Skeletal muscle satellite cell (primary cell): Measurements from ENCODE around the gene PPIC.

Experiments used
- H3K27me3 ChIP-seq: 2 replicates; pipeline ENCODE4 v1.7.0; 2013; ENCODE audit warnings: low read length; ENCODE audit not compliant: control insufficient read depth, insufficient read depth
- H3K36me3 ChIP-seq: 2 replicates; pipeline ENCODE4 v1.7.0; 2013; ENCODE audit warnings: mild to moderate bottlenecking, control low read depth, low read length; ENCODE audit not compliant: insufficient read depth
- H3K4me1 ChIP-seq: 2 replicates; pipeline ENCODE4 v1.7.0; 2013; ENCODE audit warnings: low read length; ENCODE audit not compliant: control insufficient read depth, insufficient read depth
- H3K4me2 ChIP-seq: 2 replicates; pipeline ENCODE4 v1.7.0; 2013; ENCODE audit warnings: mild to moderate bottlenecking, low read length
- H3K4me3 ChIP-seq: 2 replicates; pipeline ENCODE4 v1.7.0; 2013; ENCODE audit warnings: low read length
- H3K9ac ChIP-seq: 2 replicates; pipeline ENCODE4 v1.7.0; 2013; ENCODE audit warnings: mild to moderate bottlenecking, low read depth, low read length, moderate library complexity
- H3K9me3 ChIP-seq: replicated peaks from 2 replicates; pipeline ENCODE4 v1.7.0; 2013; ENCODE audit warnings: mild to moderate bottlenecking, control low read depth, low read length

PPIC gene

GRCh38 chr5:123046222-123046621, 9.7 kb upstream of the PPIC start:
- Histone ChIP-seq H3K4me3 (no peak overlapping the region), H3K4me2 (no peak overlapping the region), H3K4me1 (no peaks in the 10 kb centered on the region), H3K27me3 (no peaks in the 10 kb centered on the region), H3K9ac (no peak overlapping the region), H3K9me3 (no peaks in the 10 kb centered on the region), H3K36me3 (no peaks in the 10 kb centered on the region)

DNA sequence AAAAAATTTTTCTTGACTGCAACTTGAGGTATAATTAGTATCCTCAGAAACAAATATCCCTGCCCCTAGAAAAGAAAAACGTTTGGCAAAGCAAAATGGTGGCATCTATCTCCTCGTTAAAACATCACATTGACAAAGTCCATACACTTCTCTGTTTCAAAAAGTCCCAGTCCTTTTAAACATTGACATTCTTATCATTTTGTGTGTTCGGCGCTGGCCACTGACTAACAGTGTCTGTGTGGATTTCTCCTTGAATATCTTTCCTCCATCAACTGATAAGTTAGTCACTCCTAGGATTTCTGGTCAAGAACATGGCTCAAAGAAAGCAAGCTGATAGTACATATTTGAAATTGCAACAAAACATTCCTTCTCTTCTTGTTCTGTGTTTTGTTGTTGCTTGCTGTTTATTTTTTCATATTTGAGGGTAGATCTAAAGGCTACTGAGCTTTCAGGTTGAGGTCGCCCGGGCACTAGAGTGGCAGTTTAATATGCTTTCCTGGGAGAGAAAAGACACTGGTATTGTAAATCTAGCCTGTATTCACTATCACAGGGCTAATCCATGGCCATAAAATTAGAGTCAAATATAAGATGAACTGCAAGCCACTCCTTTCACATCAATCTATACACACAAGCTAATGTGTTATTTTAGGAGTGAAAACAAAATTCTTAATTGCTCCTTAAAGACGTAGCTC, 8.5 kb upstream of the PPIC start:
- Histone ChIP-seq H3K4me2 (no peak overlapping the region), H3K4me1 (no peaks in the 10 kb centered on the region), H3K27me3 (no peaks in the 10 kb centered on the region), H3K9me3 (no peaks in the 10 kb centered on the region), H3K36me3 (no peaks in the 10 kb centered on the region), H3K9ac (no peak overlapping the region), H3K4me3 (no peak overlapping the region)

GRCh38 chr5:123039673-123040072, 3.1 kb upstream of the PPIC start:
- H3K4me2 ChIP-seq: no peak overlapping the region
- no peaks in the 10 kb centered on the region for H3K9me3 ChIP-seq
- no peaks in the 10 kb centered on the region for H3K27me3 ChIP-seq
- H3K9ac ChIP-seq: no peak overlapping the region
- H3K36me3 ChIP-seq: no peaks in the 10 kb centered on the region
- H3K4me3 ChIP-seq: no peak overlapping the region
- no peaks in the 10 kb centered on the region for H3K4me1 ChIP-seq

- no peaks in the 10 kb centered on the region for H3K4me1 ChIP-seq
- H3K4me2 ChIP-seq: peak overlapping the region; percentile 86
- no peaks in the 10 kb centered on the region for H3K9me3 ChIP-seq
- H3K27me3 ChIP-seq: no peaks in the 10 kb centered on the region
- H3K4me3 ChIP-seq: peak overlapping the region; percentile 96
- H3K36me3 ChIP-seq: no peaks in the 10 kb centered on the region
- peak overlapping the region; percentile 82 for H3K9ac ChIP-seq
Observed at GRCh38 chr5:123037104-123037418, 536 bp upstream of the PPIC start.

GRCh38 chr5:123035918-123036390, 571 bp downstream of the PPIC start:
- H3K27me3 ChIP-seq: no peaks in the 10 kb centered on the region
- H3K9me3 ChIP-seq: no peaks in the 10 kb centered on the region
- peak overlapping the region; percentile 82 for H3K9ac ChIP-seq
- peak overlapping the region; percentile 86 for H3K4me2 ChIP-seq
- H3K36me3 ChIP-seq: no peaks in the 10 kb centered on the region
- no peaks in the 10 kb centered on the region for H3K4me1 ChIP-seq
- H3K4me3 ChIP-seq: peak overlapping the region; percentile 96

GRCh38 chr5:123035360-123035917, 1.1 kb downstream of the PPIC start:
- Histone ChIP-seq H3K27me3 (no peaks in the 10 kb centered on the region), H3K36me3 (no peaks in the 10 kb centered on the region), H3K9ac (peak overlapping the region; percentile 82), H3K4me3 (peak overlapping the region; percentile 96), H3K4me2 (peak overlapping the region; percentile 86), H3K4me1 (no peaks in the 10 kb centered on the region), H3K9me3 (no peaks in the 10 kb centered on the region)

DNA sequence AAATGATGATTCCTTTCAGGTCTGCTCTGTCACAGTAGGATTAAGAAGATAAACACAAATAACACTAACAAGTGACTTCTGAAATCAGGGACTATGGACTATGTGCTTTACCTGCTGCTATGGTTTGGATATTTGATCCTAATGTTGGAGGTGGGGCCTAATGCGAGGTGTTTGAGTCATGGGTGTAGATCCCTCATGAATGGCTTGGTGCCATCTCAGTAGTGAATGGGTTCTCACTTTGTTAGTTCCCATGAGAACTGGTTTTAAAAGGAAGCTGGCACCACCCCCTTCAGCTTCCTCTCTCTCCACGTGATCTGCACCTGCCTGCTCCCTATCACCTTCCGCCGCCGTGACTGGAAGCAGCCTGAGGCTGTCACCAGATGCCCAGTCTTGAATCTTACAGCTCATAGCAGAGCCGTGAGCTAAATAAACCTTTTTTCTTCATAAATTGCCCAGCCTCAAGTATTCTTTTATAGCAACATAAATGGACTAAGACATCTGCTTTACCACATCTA, 3.3 kb downstream of the PPIC start:
- H3K9ac ChIP-seq: no peak overlapping the region
- no peaks in the 10 kb centered on the region for H3K9me3 ChIP-seq
- H3K36me3 ChIP-seq: peaks cover 6% of the 10 kb centered on the region
- H3K4me3 ChIP-seq: no peak overlapping the region
- H3K4me2 ChIP-seq: no peak overlapping the region
- H3K27me3 ChIP-seq: no peaks in the 10 kb centered on the region
- H3K4me1 ChIP-seq: no peaks in the 10 kb centered on the region

- no peaks in the 10 kb centered on the region for H3K4me1 ChIP-seq
- H3K4me2 ChIP-seq: no peak overlapping the region
- peaks cover 34% of the 10 kb centered on the region for H3K36me3 ChIP-seq
- no peak overlapping the region for H3K4me3 ChIP-seq
- H3K27me3 ChIP-seq: no peaks in the 10 kb centered on the region
- no peaks in the 10 kb centered on the region for H3K9me3 ChIP-seq
- no peak overlapping the region for H3K9ac ChIP-seq
Observed at GRCh38 chr5:123028222-123028621, 8.3 kb downstream of the PPIC start.

DNA sequence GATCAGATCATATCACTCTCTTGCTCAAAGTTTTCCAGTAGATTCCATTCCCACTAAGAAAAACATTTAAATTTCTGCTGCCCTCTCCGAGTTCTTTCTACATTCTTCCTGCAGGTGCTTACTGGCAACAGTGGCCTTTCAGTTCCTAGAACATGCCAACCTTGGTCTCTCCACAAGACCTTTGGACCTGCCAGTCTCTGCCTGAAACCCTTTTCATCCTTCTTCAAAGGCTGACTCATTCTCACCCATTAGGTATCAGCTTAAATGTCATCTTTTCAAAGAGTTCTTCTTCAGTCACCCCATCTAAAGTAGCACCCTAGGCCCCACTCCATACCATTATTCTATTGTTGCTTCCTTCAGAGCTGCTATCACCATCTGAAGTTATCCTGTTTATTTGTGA, 21.8 kb downstream of the PPIC start:
- Histone ChIP-seq H3K9me3 (no peaks in the 10 kb centered on the region), H3K4me3 (no peak overlapping the region), H3K4me2 (no peak overlapping the region), H3K27me3 (no peaks in the 10 kb centered on the region), H3K36me3 (no peaks in the 10 kb centered on the region), H3K9ac (no peak overlapping the region), H3K4me1 (no peaks in the 10 kb centered on the region)

- Histone ChIP-seq H3K4me2 (no peak overlapping the region), H3K9me3 (no peaks in the 10 kb centered on the region), H3K36me3 (no peaks in the 10 kb centered on the region), H3K9ac (no peak overlapping the region), H3K4me3 (no peak overlapping the region), H3K4me1 (no peaks in the 10 kb centered on the region), H3K27me3 (no peaks in the 10 kb centered on the region)
Observed at GRCh38 chr5:123012321-123012720, 24.2 kb downstream of the PPIC start.

- peaks cover 7% of the 10 kb centered on the region for H3K36me3 ChIP-seq
- H3K4me2 ChIP-seq: no peak overlapping the region
- H3K4me3 ChIP-seq: no peak overlapping the region
- no peak overlapping the region for H3K9ac ChIP-seq
- no peaks in the 10 kb centered on the region for H3K9me3 ChIP-seq
- H3K4me1 ChIP-seq: no peaks in the 10 kb centered on the region
- no peaks in the 10 kb centered on the region for H3K27me3 ChIP-seq
Observed at GRCh38 chr5:123007754-123008153, 28.8 kb downstream of the PPIC start.

GRCh38 chr5:123007182-123007581, 29.3 kb downstream of the PPIC start:
- H3K4me3 ChIP-seq: no peak overlapping the region
- no peak overlapping the region for H3K9ac ChIP-seq
- H3K9me3 ChIP-seq: no peaks in the 10 kb centered on the region
- H3K4me2 ChIP-seq: no peak overlapping the region
- H3K27me3 ChIP-seq: no peaks in the 10 kb centered on the region
- H3K36me3 ChIP-seq: peaks cover 7% of the 10 kb centered on the region
- no peaks in the 10 kb centered on the region for H3K4me1 ChIP-seq
